ENCODE measurements around the gene PKIG.

PKIG gene

DNA sequence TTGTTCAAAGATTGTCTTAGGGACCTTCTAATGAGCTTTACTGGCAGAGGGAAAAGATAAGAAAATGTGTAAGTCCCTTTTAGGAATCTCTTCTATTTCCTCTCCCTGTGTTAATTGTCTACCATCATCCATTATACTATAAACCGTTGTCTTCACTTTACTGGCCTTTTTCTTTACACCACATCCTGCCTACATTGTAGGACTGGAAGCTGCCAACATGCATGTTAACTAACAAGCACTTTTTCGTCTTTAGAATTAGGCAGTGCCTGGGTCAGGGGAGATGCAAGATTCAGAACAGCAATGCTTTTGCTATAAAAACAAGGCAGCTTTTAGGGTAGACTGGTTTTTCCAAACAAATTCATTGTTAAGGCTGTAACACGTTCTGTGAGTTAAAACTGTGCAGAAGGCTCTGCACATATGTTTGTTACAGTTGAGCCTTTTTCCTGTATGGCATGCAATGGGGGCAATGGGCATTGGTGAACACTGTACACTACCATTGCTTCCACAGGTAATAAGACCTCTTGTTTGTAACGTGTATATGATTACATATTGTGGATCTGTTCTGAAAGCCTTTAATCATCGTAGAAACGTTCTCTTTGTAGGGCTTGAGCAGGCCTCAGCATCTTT, 10.9 kb upstream of the PKIG start:
- Histone ChIP-seq H3K4me1 (ENCODE audit: insufficient read depth, low read length) (no peaks in the 10 kb centered on the region), H3K9ac (ENCODE audit: low read depth, low read length) (no peak overlapping the region), H3K27me3 (ENCODE audit: insufficient read depth, low read length) (no peaks in the 10 kb centered on the region), H3K36me3 (ENCODE audit: insufficient read depth, low read length) (no peaks in the 10 kb centered on the region), H3K27ac (ENCODE audit: low read depth, low read length) (no peak overlapping the region), H3K9me3 (ENCODE audit: insufficient read depth, low read depth, low read length) (no peaks in the 10 kb centered on the region), H3K4me3 (ENCODE audit: low read length) (no peak overlapping the region)
- WGBS = 89% methylated on average over 6 of the region's 6 CpGs

DNA sequence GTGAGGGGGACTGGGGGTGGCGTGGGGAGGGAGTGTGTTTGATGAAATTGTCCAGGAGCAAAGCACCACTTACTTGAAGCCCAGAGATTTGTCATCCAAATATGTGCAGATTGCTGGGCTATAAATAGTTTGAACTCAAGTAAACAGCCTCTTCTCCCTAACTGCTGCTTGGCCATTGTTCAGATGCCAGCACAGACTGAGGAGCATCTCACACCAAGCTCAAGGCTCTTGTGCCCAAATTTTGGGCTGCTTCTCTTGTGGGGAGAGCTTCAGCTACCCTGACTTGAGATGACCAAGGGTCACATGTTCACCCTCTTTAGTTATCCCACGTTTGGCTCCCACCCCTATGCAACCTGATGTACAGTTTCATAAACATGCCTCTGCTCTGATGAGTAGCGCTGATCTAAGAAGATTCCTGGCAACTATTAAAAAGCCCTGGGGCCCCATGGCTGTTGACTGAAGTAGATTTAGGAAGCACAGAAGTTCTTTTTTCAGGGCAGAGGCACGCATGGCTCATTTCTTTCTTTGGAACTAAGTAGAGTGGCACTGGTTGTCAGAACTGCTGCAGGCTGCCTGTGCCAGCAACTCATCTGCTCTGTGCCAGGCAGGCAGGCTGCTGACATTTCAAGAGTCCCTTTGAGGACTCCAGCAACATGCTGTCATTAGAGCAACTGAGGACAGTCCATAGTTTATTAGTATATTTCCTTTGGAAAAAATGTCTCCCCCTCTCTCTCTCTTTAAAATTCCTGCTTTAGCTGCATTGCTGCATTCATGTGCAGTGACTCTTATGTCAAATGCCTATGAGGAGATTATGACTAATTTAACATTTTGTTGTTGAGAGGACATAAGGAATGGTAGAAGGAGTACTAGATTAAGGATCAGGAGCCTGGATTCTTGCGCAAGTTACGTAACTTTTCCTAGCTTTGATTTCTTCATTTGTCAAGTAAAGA, 9.6 kb upstream of the PKIG start:
- H3K4me3 ChIP-seq (ENCODE audit: low read length) = no peak overlapping the region
- no peaks in the 10 kb centered on the region for H3K9me3 ChIP-seq (ENCODE audit: insufficient read depth, low read depth, low read length)
- H3K36me3 ChIP-seq (ENCODE audit: insufficient read depth, low read length) = no peaks in the 10 kb centered on the region
- H3K9ac ChIP-seq (ENCODE audit: low read depth, low read length) = peak overlapping the region; percentile 16; the same call in 1 of the 2 replicates
- no peak overlapping the region for H3K27ac ChIP-seq (ENCODE audit: low read depth, low read length)
- no peaks in the 10 kb centered on the region for H3K4me1 ChIP-seq (ENCODE audit: insufficient read depth, low read length)
- H3K27me3 ChIP-seq (ENCODE audit: insufficient read depth, low read length) = no peaks in the 10 kb centered on the region
- 85% methylated on average over 6 of the region's 6 CpGs for WGBS

DNA sequence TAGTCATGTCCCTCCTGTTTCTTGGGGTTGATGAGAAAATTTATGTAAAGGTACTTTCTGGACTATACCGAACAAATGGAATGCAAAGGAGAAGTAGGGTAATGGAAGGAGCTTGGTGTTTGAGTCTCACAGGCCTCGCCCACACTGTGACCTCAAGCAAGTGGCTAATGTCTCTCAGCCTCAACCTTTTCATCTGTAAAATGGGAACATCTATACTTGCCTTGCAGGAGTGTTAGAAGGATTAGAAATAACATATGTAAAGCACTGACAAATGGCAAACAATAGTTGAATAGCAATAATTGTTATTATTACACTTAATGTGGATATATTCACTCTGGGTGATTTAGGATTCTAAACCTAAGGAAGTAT, 8.9 kb upstream of the PKIG start:
- H3K27me3 ChIP-seq (ENCODE audit: insufficient read depth, low read length) = no peaks in the 10 kb centered on the region
- no peaks in the 10 kb centered on the region for H3K9me3 ChIP-seq (ENCODE audit: insufficient read depth, low read depth, low read length)
- no peak overlapping the region for H3K27ac ChIP-seq (ENCODE audit: low read depth, low read length)
- 98% methylated on average over 2 of the region's 2 CpGs for WGBS
- no peak overlapping the region for H3K9ac ChIP-seq (ENCODE audit: low read depth, low read length)
- H3K4me1 ChIP-seq (ENCODE audit: insufficient read depth, low read length) = no peaks in the 10 kb centered on the region
- no peaks in the 10 kb centered on the region for H3K36me3 ChIP-seq (ENCODE audit: insufficient read depth, low read length)
- no peak overlapping the region for H3K4me3 ChIP-seq (ENCODE audit: low read length)

DNA sequence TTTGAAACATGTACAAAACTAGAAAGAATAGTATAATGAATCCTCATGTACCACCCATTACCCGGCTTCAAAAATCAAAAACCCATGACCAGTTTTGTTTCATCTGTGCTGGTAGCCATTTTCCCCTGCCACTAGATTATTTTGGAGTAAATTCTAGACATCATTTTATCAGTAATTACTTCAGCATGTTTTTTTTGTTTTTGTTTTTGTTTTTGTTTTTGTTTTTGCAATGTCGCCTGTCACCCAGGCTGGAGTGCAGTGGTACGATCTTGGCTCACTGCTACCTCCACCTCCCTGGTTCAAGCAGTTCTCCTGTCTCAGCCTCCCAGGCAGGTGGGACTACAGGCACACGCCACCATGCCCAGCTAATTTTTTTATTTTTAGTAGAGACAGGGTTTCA, 8.0 kb upstream of the PKIG start:
- H3K36me3 ChIP-seq (ENCODE audit: insufficient read depth, low read length) = no peaks in the 10 kb centered on the region
- 97% methylated on average over 4 of the region's 4 CpGs for WGBS
- H3K27me3 ChIP-seq (ENCODE audit: insufficient read depth, low read length) = no peaks in the 10 kb centered on the region
- H3K9ac ChIP-seq (ENCODE audit: low read depth, low read length) = no peak overlapping the region
- no peak overlapping the region for H3K4me3 ChIP-seq (ENCODE audit: low read length)
- no peaks in the 10 kb centered on the region; the same call in 1 of the 2 replicates for H3K4me1 ChIP-seq (ENCODE audit: insufficient read depth, low read length)
- H3K27ac ChIP-seq (ENCODE audit: low read depth, low read length) = no peak overlapping the region
- no peaks in the 10 kb centered on the region for H3K9me3 ChIP-seq (ENCODE audit: insufficient read depth, low read depth, low read length)

DNA sequence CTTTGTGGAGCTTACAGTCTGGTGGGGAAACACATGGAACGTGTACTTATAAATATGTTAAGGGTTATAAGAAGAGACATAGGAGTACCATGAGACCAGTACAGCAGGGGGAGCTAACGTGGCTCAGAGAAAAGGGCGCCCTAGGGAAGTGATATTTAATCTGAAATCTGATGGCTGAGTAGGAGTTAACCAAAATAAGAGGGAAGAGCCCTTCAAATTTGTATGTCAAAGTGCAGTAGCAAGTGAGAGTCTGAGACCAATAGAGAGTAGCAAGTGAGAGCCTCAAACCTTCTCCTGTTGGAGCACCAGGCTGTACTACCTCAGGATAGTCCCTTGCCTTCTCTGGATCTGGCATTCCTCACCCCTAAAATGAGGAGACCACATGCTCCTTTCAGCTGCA, 6.1 kb upstream of the PKIG start:
- Histone ChIP-seq H3K27ac (ENCODE audit: low read depth, low read length) (no peak overlapping the region), H3K4me1 (ENCODE audit: insufficient read depth, low read length) (no peaks in the 10 kb centered on the region; the same call in 1 of the 2 replicates), H3K4me3 (ENCODE audit: low read length) (no peak overlapping the region), H3K9me3 (ENCODE audit: insufficient read depth, low read depth, low read length) (no peaks in the 10 kb centered on the region), H3K36me3 (ENCODE audit: insufficient read depth, low read length) (no peaks in the 10 kb centered on the region), H3K27me3 (ENCODE audit: insufficient read depth, low read length) (no peaks in the 10 kb centered on the region), H3K9ac (ENCODE audit: low read depth, low read length) (no peak overlapping the region)
- 71% methylated on average over 3 of the region's 3 CpGs for WGBS

DNA sequence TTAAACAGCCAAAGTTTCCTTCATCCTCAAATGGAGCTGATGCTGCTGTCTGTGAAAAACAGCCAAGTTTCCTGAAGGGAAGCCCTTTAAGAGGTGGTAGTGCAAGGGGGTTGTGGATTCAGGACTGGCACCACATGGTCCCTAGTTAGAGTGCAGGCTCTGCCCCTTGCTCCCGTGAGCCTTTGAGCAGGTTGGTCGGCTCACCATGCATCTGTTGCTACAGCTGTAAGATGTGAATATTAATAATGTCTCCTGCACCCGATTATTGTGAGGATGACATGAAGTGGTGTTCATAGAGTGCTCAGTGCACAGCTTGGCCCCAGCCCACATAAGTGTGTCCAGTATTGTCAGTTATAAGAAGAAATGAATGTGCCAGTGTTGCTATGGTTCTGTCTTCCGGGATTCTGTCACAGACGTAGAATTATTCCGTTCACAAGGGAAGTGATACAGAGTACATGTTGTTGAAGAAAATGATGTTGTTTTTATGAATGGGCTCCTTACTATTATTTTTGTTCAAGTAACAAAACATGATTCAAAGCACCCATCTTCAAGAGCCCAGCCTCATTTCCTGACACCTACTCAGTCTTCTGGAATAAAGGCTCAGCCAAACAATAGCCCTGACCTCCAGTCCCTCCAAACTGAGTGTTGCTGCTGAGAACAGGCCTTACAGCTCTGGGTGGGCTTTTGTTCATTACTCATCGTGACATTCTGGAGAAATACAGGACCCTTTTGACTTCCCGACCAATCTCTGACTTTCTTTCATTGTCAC, 2.9 kb upstream of the PKIG start:
- Histone ChIP-seq H3K4me1 (ENCODE audit: insufficient read depth, low read length) (peaks cover 14% of the 10 kb centered on the region; the same call in 1 of the 2 replicates), H3K27me3 (ENCODE audit: insufficient read depth, low read length) (no peaks in the 10 kb centered on the region), H3K36me3 (ENCODE audit: insufficient read depth, low read length) (no peaks in the 10 kb centered on the region), H3K9ac (ENCODE audit: low read depth, low read length) (no peak overlapping the region), H3K4me3 (ENCODE audit: low read length) (no peak overlapping the region), H3K27ac (ENCODE audit: low read depth, low read length) (no peak overlapping the region), H3K9me3 (ENCODE audit: insufficient read depth, low read depth, low read length) (no peaks in the 10 kb centered on the region)
- WGBS = 90% methylated on average over 7 of the region's 8 CpGs

DNA sequence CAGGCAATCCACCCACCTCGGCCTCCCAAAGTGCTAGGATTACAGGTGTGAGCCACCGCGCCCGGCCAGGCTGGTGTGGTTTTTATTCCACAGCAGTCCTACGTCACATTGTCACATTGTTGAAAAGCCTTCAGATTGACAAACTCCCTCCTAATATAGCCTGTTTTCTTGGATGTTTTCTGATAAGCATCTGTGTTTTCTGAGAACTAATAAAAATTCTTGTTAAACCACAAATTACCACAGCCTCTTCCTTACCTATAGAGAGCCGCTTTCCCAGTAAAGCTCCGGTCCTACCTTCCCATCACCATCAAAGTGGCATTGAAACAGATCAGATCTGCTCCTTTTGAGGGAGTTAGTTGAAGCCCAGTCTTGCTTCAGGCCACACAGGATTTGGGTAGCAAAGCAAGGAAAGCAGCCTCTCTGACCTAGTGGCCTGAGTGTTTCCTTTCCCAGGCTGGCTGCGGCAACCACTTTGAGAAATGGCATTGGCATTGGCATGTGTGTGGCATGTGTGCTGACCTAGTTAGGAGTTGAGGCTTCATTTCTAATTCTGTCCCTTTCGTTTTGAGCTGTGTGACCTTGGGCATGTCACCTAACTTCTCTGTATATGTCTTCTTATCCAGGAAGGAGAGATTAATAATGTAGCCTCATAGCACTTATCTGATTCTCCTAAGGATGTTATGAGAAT, 1.7 kb upstream of the PKIG start:
- Histone ChIP-seq H3K9ac (ENCODE audit: low read depth, low read length) (no peak overlapping the region), H3K4me1 (ENCODE audit: insufficient read depth, low read length) (peaks cover 23% of the 10 kb centered on the region), H3K27me3 (ENCODE audit: insufficient read depth, low read length) (no peaks in the 10 kb centered on the region), H3K27ac (ENCODE audit: low read depth, low read length) (no peak overlapping the region), H3K36me3 (ENCODE audit: insufficient read depth, low read length) (no peaks in the 10 kb centered on the region), H3K4me3 (ENCODE audit: low read length) (no peak overlapping the region), H3K9me3 (ENCODE audit: insufficient read depth, low read depth, low read length) (no peaks in the 10 kb centered on the region)
- 91% methylated on average over 9 of the region's 9 CpGs for WGBS

DNA sequence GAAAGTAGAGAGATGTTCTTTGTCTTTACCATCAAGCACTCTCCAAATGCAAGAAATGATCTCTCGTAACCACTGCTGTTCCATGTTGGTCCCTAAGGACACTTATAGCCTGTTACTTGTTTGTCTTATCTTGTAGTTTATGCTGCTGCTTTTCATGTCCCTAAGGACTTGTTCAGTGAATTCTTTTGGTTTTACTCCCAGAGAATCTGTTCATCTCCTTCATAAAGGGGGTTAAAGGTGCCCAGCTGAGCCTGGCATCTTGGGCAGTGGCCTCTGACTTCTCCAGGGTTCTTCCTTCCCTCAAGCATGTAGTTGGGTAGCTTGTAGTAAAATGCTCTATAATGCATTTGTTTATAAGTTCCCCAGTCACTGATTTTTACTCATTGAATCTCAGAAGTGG, 864 bp upstream of the PKIG start:
- Histone ChIP-seq H3K27me3 (ENCODE audit: insufficient read depth, low read length) (no peaks in the 10 kb centered on the region), H3K36me3 (ENCODE audit: insufficient read depth, low read length) (no peaks in the 10 kb centered on the region), H3K4me3 (ENCODE audit: low read length) (no peak overlapping the region), H3K9me3 (ENCODE audit: insufficient read depth, low read depth, low read length) (no peaks in the 10 kb centered on the region), H3K9ac (ENCODE audit: low read depth, low read length) (no peak overlapping the region), H3K4me1 (ENCODE audit: insufficient read depth, low read length) (peaks cover 24% of the 10 kb centered on the region), H3K27ac (ENCODE audit: low read depth, low read length) (no peak overlapping the region)
- 94% methylated on average over 1 of the region's 1 CpG for WGBS

DNA sequence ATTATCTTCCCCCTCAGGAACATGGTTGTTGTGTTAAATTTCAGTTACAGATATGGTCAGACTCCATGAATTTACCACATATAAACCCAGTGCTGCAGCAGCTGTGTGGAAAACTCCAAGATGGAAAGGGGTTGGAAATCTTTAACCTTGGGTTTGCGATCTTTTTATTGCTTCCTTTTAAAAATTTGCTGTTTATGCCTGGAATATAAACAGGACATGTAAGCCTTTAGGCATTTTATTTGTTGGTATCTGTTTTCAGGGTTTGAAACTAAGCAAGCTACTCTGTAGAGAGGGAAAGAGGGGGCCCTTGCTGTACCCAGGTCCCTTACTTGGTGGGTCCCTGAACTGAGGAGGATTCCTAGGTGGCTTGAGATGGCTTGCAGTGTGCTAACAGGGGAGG, 778 bp downstream of the PKIG start:
- H3K4me1 ChIP-seq (ENCODE audit: insufficient read depth, low read length) = peaks cover 24% of the 10 kb centered on the region
- no peaks in the 10 kb centered on the region for H3K27me3 ChIP-seq (ENCODE audit: insufficient read depth, low read length)
- H3K9ac ChIP-seq (ENCODE audit: low read depth, low read length) = no peak overlapping the region
- no peaks in the 10 kb centered on the region for H3K9me3 ChIP-seq (ENCODE audit: insufficient read depth, low read depth, low read length)
- no peaks in the 10 kb centered on the region for H3K36me3 ChIP-seq (ENCODE audit: insufficient read depth, low read length)
- H3K4me3 ChIP-seq (ENCODE audit: low read length) = no peak overlapping the region; the same call in 1 of the 2 replicates
- WGBS = 95% methylated on average over 1 of the region's 1 CpG
- H3K27ac ChIP-seq (ENCODE audit: low read depth, low read length) = no peak overlapping the region

DNA sequence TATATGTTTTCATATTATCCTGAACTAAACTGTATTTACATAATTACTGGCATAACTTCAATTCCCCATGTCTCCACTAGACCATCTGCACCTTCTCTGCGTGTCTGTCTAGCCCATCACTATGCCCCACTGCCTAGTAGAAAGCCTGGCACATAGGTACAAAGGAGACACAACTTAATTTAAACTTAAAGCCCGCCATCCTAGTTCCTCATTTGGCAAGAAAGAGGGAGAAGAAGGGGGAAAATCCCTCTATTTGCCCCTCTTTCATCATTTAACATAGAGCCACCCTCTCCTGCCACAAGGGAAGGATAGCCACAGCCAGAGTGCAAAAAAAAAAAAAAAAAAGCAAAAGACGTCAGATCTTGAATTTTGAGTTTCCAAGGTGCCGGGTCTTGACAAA, 1.8 kb downstream of the PKIG start:
- H3K27me3 ChIP-seq (ENCODE audit: insufficient read depth, low read length) = no peaks in the 10 kb centered on the region
- no peak overlapping the region for H3K9ac ChIP-seq (ENCODE audit: low read depth, low read length)

More for the DNA sequence above, 1.8 kb downstream of the PKIG start:
- no peaks in the 10 kb centered on the region for H3K36me3 ChIP-seq (ENCODE audit: insufficient read depth, low read length)
- no peak overlapping the region for H3K27ac ChIP-seq (ENCODE audit: low read depth, low read length)
- H3K4me1 ChIP-seq (ENCODE audit: insufficient read depth, low read length) = peaks cover 24% of the 10 kb centered on the region
- WGBS = 90% methylated on average over 4 of the region's 4 CpGs
- H3K4me3 ChIP-seq (ENCODE audit: low read length) = no peak overlapping the region
- H3K9me3 ChIP-seq (ENCODE audit: insufficient read depth, low read depth, low read length) = no peaks in the 10 kb centered on the region

Measured in HUES64 (cell line).